ENCODE data around the gene LRP10. TPM values are rescaled to one million over a fixed set of nuclear protein-coding genes. Genes with fewer than 3 reads are reported as not detected.

The LRP10 gene
- total and polyA plus RNA-seq, 2 experiments from 2014 or later = 56.2 to 117 TPM

DNA sequence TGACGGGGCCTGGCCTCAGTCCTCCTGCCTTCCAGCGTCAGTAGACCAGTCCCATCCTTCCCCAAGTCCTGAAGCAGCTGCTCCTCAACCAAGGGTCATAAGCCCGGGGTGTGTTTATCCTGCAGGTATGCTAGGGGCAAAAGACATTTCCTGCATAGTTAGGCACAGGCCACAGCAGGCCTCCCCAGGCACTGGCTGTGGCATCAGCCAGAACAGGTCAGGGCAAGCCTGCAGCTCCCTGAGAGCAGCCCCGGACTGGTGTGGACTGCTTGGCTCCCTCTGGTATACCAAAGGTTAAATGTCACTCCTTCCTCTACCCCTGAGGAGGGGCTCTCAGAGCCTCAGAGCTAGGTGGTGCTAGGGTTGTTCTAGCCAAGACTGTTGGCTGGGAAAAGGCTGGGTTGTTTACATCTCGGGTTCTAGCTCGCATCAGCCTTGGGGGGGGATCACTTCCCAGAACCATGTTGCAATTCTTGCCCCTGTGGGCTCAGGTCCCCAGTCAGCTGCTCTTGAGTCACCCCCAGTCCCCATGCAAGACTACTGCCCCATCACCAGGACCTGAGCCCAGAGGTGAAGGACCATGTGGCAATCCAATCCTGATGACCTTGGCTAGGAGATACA lies 32.3 kb upstream of the LRP10 start:
- no peaks in the 10 kb centered on the region for H3K36me3 ChIP-seq (replicated peaks; ENCODE audit: insufficient read depth, low read depth)
- peak overlapping the region; percentile 98 for H3K27ac ChIP-seq
- 72% methylated on average over 6 of the region's 6 CpGs for WGBS (ENCODE audit: low lambda C conversion rate, missing lambda C conversion rate)
- H3K9me2 ChIP-seq (replicated peaks; ENCODE audit: insufficient read depth) = no peaks in the 10 kb centered on the region
- no peak for DNase-seq (ENCODE audit: low spot score)
- TF ChIP-seq EZH2 (IDR thresholded peaks at IDR 0.05; ENCODE audit: borderline replicate concordance) (no peak), EZH2phosphoT487 (IDR thresholded peaks at IDR 0.05; ENCODE audit: low read depth, severe bottlenecking, unreplicated experiment) (no peak)
- TF ChIP-seq, protein P1, sequence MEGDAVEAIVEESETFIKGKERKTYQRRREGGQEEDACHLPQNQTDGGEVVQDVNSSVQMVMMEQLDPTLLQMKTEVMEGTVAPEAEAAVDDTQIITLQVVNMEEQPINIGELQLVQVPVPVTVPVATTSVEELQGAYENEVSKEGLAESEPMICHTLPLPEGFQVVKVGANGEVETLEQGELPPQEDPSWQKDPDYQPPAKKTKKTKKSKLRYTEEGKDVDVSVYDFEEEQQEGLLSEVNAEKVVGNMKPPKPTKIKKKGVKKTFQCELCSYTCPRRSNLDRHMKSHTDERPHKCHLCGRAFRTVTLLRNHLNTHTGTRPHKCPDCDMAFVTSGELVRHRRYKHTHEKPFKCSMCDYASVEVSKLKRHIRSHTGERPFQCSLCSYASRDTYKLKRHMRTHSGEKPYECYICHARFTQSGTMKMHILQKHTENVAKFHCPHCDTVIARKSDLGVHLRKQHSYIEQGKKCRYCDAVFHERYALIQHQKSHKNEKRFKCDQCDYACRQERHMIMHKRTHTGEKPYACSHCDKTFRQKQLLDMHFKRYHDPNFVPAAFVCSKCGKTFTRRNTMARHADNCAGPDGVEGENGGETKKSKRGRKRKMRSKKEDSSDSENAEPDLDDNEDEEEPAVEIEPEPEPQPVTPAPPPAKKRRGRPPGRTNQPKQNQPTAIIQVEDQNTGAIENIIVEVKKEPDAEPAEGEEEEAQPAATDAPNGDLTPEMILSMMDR (IDR thresholded peaks at IDR 0.05; ENCODE audit: poor library complexity) = no peak
- peaks cover 15% of the 10 kb centered on the region for H3K4me1 ChIP-seq (ENCODE audit: insufficient read depth)
- peaks cover 17% of the 10 kb centered on the region for H4K20me1 ChIP-seq (ENCODE audit: insufficient read depth, poor library complexity, severe bottlenecking)
- no peak overlapping the region for H2AFZ ChIP-seq
- peak overlapping the region; percentile 89 for H3K4me3 ChIP-seq
- H3K79me2 ChIP-seq = peaks cover 58% of the 10 kb centered on the region
- H3K9me3 ChIP-seq (ENCODE audit: low read depth) = no peaks in the 10 kb centered on the region
- H3K27me3 ChIP-seq = no peaks in the 10 kb centered on the region
- peak overlapping the region; percentile 88 for H3K4me2 ChIP-seq

DNA sequence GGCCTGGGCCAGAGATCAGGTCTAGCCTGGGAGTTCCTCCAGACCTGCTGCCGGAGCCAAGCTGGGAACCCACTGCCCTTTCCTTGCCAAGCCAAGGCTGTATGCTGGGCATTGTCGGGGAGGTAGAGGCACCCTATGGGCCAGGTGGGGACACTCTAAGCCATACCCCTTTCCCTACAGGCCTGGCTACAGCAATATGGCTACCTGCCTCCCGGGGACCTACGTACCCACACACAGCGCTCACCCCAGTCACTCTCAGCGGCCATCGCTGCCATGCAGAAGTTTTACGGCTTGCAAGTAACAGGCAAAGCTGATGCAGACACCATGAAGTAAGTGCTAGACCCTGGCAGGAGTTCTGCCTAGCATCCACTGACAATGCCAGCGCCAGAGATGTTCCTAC lies 30.2 kb upstream of the LRP10 start:
- peaks cover 58% of the 10 kb centered on the region for H3K79me2 ChIP-seq
- peaks cover 17% of the 10 kb centered on the region for H4K20me1 ChIP-seq (ENCODE audit: insufficient read depth, poor library complexity, severe bottlenecking)
- H3K4me1 ChIP-seq (ENCODE audit: insufficient read depth) = peaks cover 20% of the 10 kb centered on the region

DNA sequence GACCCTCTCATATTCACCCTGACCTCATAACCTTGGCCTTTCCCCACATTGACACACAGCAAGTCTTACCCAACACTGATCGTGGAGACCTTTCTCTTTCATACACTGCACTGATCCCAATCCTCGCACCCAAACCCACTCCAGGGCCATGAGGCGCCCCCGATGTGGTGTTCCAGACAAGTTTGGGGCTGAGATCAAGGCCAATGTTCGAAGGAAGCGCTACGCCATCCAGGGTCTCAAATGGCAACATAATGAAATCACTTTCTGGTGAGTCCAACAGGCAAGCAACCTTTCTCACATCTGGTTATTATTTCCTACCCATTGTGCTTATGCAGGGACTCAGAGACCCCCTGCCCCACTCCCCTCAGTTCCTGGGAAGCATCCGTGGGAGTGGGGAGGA lies 29.8 kb upstream of the LRP10 start:
- H4K20me1 ChIP-seq (ENCODE audit: insufficient read depth, poor library complexity, severe bottlenecking) = peaks cover 17% of the 10 kb centered on the region
- H3K4me3 ChIP-seq = no peak overlapping the region
- H3K36me3 ChIP-seq (replicated peaks; ENCODE audit: insufficient read depth, low read depth) = no peaks in the 10 kb centered on the region
- no peaks in the 10 kb centered on the region for H3K9me3 ChIP-seq (ENCODE audit: low read depth)
- H3K4me2 ChIP-seq = no peak overlapping the region
- no peak overlapping the region for H3K27ac ChIP-seq
- peaks cover 55% of the 10 kb centered on the region for H3K79me2 ChIP-seq
- 93% methylated on average over 8 of the region's 8 CpGs for WGBS (ENCODE audit: low lambda C conversion rate, missing lambda C conversion rate)
- no peaks in the 10 kb centered on the region for H3K27me3 ChIP-seq
- TF ChIP-seq EZH2phosphoT487 (IDR thresholded peaks at IDR 0.05; ENCODE audit: low read depth, severe bottlenecking, unreplicated experiment) = no peak
- no peak for TF ChIP-seq EZH2 (IDR thresholded peaks at IDR 0.05; ENCODE audit: borderline replicate concordance)
- TF ChIP-seq, protein P1 (IDR thresholded peaks at IDR 0.05; ENCODE audit: poor library complexity) = no peak
- no peaks in the 10 kb centered on the region for H3K9me2 ChIP-seq (replicated peaks; ENCODE audit: insufficient read depth)
- H2AFZ ChIP-seq = no peak overlapping the region
- peaks cover 24% of the 10 kb centered on the region for H3K4me1 ChIP-seq (ENCODE audit: insufficient read depth)
- DNase-seq (ENCODE audit: low spot score) = no peak

More for the DNA sequence above, 30.2 kb upstream of the LRP10 start:
- no peak overlapping the region for H2AFZ ChIP-seq
- no peaks in the 10 kb centered on the region for H3K9me2 ChIP-seq (replicated peaks; ENCODE audit: insufficient read depth)
- H3K27ac ChIP-seq = no peak overlapping the region
- TF ChIP-seq, protein P1 (IDR thresholded peaks at IDR 0.05; ENCODE audit: poor library complexity) = no peak
- TF ChIP-seq EZH2phosphoT487 (IDR thresholded peaks at IDR 0.05; ENCODE audit: low read depth, severe bottlenecking, unreplicated experiment) (no peak), EZH2 (IDR thresholded peaks at IDR 0.05; ENCODE audit: borderline replicate concordance) (no peak)
- no peaks in the 10 kb centered on the region for H3K9me3 ChIP-seq (ENCODE audit: low read depth)
- no peak overlapping the region for H3K4me2 ChIP-seq
- H3K4me3 ChIP-seq = no peak overlapping the region
- DNase-seq (ENCODE audit: low spot score) = no peak
- no peaks in the 10 kb centered on the region for H3K27me3 ChIP-seq
- no peaks in the 10 kb centered on the region for H3K36me3 ChIP-seq (replicated peaks; ENCODE audit: insufficient read depth, low read depth)
- 96% methylated on average over 9 of the region's 9 CpGs for WGBS (ENCODE audit: low lambda C conversion rate, missing lambda C conversion rate)

All from hepatocyte (in vitro differentiated cells).